Body of pancreas (tissue), 4 donors: ENCODE measurements around the gene MBNL1.

Source experiments
- CTCF ChIP-seq, 7 experiments: fragments of 450-650 bp in 4 of 7; fragments of 200-600 bp in 3 of 7; sonication (generic) in 3 of 7; IDR thresholded peaks; one replicate each; pipeline ENCODE4 v1.5.1; 2016 to 2019; ENCODE audit warnings: antibody characterized with exemption in 7 of 7
- POLR2A ChIP-seq, 3 donors: fragments of 450-650 bp; IDR thresholded peaks; one replicate each; pipeline ENCODE4 v1.6.1; 2016; ENCODE audit warnings: antibody characterized with exemption in 3 of 3, mild to moderate bottlenecking in 2 of 3

DNA sequence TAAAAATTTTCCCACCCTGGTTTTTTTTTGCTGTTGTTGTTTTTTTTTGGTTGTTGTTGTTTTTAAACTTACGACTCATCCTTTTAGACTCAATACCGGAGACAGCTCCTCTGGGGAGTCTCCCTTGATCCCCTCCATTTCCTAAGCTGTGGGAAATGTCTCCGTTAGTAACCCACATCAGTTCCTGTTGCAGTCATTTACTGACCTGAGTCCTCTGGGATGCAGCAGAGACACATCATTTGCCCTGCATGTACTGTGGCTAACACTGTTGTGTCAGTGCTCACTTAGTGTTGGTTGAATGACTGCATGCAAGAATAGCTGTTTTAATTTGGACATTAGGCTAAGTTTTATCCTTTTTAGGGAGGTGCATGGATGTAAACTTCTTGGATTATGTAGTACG lies 83.8 kb downstream of the MBNL1 start:
- TF ChIP-seq CTCF (IDR thresholded peaks at IDR 0.05) (no peak), POLR2A (IDR thresholded peaks at IDR 0.05) (no peak)
